Urothelium cell line (cell line): Measurements from ENCODE around the gene IGF1R.
"Not testable (repeated sequence)": the region's sequence is repeated elsewhere in the genome, so short reads cannot be mapped to it uniquely, and the experiment has no call there.

Experiments
- DNase-seq: peaks from one replicate; pipeline ENCODE4 v3.0.0; 2011; ENCODE audit warnings: low spot score, mixed read lengths
- FAIRE-seq: peaks from 2 replicates; lab custom pipeline; 2011; peaks lifted over from hg19 to GRCh38; lab: Jason Lieb, UNC

The IGF1R gene

GRCh38 chr15:99004998-99005974, 356.9 kb downstream of the IGF1R start:
- peak; percentile 90 for FAIRE-seq
- DNase-seq = not testable (repeated sequence)

- no peak for FAIRE-seq
- DNase-seq = no peak
These were observed 357.8 kb downstream of the IGF1R start for GRCh38 chr15:99006146-99006545.

GRCh38 chr15:99006904-99007495, 358.7 kb downstream of the IGF1R start:
- FAIRE-seq (no peak), DNase-seq (no peak)

GRCh38 chr15:99009741-99010330, 361.5 kb downstream of the IGF1R start:
- FAIRE-seq = no peak

GRCh38 chr15:99010768-99011167, 362.4 kb downstream of the IGF1R start:
- FAIRE-seq (no peak), DNase-seq (no peak)

More at GRCh38 chr15:99009741-99010330, 361.5 kb downstream of the IGF1R start:
- DNase-seq = no peak
